HG03520 (cell line): ENCODE results near the gene CFAP100.

ENCODE experiments used
- ATAC-seq: cut with Tn5 transposase; IDR thresholded peaks from one replicate; pipeline ENCODE4 v1.9.1; 2021; ENCODE audit warnings: mild to moderate bottlenecking, moderate library complexity; ENCODE audit not compliant: unreplicated experiment

CFAP100 gene

GRCh38 chr3:126394179-126394976 is at the start of gene CFAP100:
TSS of gene CFAP100 (plus strand) at chr3:126394909. CDS start at chr3:126396001, 1,092 bp downstream.
- ATAC-seq, result no peak

DNA sequence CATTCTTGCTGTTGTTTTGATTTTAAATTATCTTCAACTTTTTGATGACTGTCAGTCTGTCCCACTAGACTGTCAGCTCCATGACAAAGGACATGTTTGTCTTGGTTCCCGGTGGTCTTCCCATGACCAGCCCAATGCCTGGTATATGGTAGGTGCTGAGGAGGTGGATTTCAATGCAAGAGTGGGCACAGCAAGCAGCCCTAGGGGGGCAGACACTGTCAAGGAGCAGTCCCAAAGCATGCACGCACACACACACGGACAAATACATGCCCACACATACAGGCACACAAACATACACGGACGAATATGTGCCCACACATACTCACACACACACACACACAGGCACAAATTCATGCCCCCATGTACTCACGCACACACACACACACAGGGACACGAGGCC is 49.5 kb upstream of the CFAP100 start:
- no peak for ATAC-seq

DNA sequence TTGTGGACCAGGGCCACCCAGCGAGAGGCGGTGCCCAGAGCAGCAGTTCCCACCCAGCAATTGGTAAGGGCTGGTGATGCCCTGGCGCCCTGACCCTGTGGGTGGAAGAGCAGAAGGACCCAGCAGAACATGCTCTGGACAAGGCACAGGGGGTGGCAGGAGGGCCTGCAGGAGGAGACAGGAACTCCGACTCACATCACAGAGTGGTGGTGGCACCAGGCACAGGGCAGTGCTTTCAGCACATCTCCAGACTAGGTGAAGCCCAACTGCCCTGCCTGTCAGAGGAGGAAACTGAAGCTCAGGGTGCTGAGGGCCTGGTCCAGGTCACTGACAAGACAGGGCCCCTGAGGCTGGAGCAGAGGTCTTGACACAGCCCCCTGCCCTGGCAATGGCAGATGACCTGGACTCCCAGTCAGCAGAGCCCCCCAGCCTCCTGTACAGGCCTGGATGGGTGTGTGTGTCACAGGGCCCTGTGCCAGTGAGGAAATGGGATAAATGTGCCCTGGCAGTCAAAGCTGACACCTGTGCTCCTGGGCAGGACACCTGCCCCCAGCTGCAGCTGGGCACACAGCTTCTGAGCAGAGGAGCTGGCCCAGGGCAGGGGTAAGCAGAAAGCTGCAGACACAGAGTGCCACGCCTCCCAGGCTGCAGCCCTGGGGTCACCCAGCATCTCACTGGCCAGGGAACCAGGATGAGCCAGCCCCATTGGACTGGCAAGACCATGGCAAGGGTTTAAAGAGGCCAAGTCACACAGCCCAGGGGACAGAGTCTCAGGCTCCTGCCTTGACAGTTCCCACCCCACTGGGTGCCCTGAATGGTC is 48.9 kb upstream of the CFAP100 start:
- ATAC-seq, result no peak

- ATAC-seq, result no peak
Observed at GRCh38 chr3:126346466-126346865, 48.2 kb upstream of the CFAP100 start.

DNA sequence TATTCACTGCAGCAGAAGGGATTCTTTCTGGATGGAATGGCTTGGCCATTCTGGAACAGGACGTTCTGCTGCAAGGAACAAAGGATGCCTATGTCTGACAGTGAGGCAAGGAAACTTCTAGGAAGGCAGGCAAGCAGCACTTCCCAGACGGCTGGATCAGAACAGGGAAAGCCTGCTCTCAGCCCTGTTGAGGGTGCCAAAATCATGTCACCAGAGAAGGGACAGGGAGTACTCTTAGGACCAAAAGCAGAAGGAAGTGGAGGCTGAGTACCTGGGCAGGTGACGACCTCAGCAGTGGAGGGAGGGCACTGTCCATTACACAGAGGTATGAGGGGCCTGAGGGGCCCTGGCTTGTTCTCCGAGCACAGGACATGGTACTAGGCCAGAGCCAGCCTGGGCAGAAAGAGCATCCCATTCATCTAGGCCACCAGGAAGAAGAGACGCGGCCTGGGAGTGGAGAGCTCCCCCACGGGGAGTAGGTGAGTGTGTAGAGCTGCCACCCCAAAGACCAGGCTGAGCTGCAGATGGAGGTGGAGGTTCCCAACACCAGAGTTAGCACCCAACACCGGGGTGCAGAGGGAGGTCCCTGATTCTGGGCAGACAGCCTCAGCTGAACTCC is 47.1 kb upstream of the CFAP100 start:
- ATAC-seq, result no peak

DNA sequence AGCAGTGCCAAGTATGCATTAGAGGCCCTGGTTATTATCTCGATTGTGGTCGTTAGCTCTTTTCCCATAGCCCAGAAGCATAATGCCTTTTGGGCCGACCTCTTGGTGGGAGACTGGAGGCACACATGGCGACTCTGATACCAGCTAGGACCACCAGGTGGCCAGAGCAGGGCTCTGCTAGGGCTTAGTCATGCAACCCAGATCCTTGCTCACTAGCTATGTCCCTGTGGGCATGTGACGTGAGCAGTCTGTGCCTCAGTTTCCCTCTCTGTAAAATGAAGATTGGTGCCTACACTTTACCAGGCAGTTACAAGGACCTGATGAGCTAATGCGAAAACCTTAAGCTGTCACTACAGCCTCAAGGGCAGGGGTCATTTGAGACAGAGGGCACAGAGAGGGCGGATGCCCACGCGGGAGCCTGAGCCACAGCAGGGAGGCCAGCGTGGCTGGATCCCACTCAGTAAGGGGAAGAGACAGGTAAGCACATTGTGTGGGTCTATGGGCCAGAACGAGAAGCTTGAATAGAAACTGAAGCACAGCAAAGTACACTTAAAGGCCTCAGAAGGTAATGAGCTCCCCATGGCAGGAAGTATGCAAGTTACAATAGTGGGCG is 46.3 kb upstream of the CFAP100 start:
- ATAC-seq, result no peak

GRCh38 chr3:126349071-126349470 is 45.6 kb upstream of the CFAP100 start:
- ATAC-seq, result no peak

- ATAC-seq, result no peak
Observed at GRCh38 chr3:126349611-126350501, 44.9 kb upstream of the CFAP100 start.

DNA sequence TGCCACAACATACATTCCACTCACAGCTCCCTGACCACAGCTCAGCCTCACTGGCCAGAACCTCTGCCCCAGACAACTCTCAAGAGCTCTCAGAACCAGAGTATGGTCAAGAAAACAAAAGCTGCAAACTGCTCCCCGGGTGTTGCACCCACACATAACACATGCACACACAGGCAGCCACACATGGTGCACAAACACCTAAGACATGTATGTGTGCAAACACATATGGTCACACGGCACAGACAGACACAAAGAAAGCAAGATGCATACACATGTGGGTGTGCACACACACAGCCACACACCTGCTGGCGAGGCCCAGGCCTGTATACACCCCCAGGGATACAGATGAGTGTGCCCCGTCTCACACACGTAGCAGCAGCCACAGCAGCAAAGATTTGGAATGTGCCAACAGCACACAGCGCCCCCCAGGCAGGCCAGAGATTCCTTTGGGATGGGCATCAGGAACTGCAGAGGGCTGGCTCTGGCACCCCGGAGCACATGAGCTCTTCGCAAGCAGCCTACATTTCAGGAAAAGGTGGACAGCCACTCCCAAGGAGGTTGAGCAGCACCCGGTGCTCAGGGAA is 44.1 kb upstream of the CFAP100 start:
- ATAC-seq, result no peak

GRCh38 chr3:126351086-126351770 is 43.5 kb upstream of the CFAP100 start:
- ATAC-seq, result no peak

DNA sequence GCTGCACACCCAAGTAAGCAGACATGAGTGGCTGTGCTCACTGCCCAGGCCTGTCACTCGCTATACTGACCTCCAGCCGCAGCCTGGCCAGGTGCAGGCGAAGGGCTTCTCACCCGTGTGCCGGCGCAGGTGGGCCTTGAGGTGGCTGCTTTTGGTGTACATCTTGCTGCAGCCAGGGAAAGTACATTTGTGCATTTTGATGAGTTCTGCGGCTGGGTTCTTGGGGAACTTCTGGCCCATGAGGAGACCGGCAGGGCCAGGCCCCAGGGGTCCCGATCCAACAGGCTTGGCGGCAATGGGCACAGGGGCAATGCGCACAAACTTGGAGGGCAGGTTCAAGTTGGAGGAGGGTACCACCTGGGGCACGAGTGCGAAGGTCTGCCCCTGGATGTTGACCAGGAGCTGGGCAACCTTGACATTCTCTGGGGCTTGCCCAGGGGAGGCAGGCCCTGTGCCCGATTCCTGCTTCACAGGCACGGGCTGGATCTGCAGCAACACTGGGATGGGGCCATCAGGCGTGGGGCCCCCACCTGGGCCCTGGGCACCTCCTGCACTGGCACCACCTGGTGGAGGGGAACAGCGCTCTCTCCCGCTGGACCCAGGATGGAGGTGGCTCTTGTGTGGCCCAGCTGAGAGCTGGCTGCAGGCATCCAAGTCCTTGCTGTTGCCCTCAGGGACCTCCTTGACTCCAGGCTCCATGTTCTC is 42.8 kb upstream of the CFAP100 start:
- no peak for ATAC-seq

- no peak for ATAC-seq
Observed at GRCh38 chr3:126352476-126353454, 41.9 kb upstream of the CFAP100 start.

- no peak for ATAC-seq
Observed at GRCh38 chr3:126353694-126354321, 40.9 kb upstream of the CFAP100 start.

- no peak for ATAC-seq
Observed at GRCh38 chr3:126354776-126355175, 39.9 kb upstream of the CFAP100 start.

GRCh38 chr3:126355251-126355650 is 39.5 kb upstream of the CFAP100 start:
- ATAC-seq, result no peak

GRCh38 chr3:126355777-126356372 is 38.8 kb upstream of the CFAP100 start:
- no peak for ATAC-seq
